Measurements from ENCODE around the gene IYD. TPM values are rescaled to one million over a fixed set of nuclear protein-coding genes. Genes with fewer than 3 reads are reported as not detected.
"Not testable (repeated sequence)": the region's sequence is repeated elsewhere in the genome, so short reads cannot be mapped to it uniquely, and the experiment has no call there.

IYD gene
- total RNA-seq, 2 donors from 2014 or later = 22.6 to 27.0 TPM

DNA sequence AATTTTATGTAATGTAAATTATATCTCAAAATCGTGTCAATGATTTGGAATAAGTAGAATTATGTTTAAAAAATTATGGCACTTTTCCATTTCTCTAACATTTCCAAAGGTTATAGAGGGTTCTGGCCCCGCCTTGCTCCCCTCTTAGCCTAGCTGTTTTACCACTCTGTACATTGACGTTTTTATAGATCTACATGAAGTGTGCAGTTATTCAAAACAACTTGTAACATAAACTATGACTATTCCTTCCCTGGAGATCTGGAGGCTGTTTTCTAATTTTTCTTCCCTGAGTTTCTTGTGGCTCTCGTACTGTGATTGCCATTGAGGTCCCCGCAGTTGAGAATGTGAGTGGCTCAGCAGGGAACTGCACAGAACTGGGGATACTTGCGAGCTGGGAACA lies 48.4 kb downstream of the IYD start:
- ATAC-seq (no peak), DNase-seq (no peak)
- intact Hi-C loops (cut with DNase I, micrococcal nuclease) = loop anchor here (5.0 to 10.0 kb wide), 2 partner anchors 180 to 398 kb away; partner anchors contain the start of gene PLEKHG1 (in 1 of the 2)

GRCh38 chr6:150417899-150418826 lies 49.4 kb downstream of the IYD start:
- intact Hi-C loops (cut with DNase I, micrococcal nuclease) = loop anchor here (2.0 to 10.0 kb wide), 3 partner anchors 179 to 397 kb away; partner anchors contain the start of gene PLEKHG1 (in 1 of the 2)
- ATAC-seq = peak; percentile 87
- no peak for DNase-seq

GRCh38 chr6:150418827-150419594 lies 50.2 kb downstream of the IYD start:
- ATAC-seq (peak; percentile 86), DNase-seq (peak; percentile 51 to 87)
- intact Hi-C loops (cut with DNase I, micrococcal nuclease) = loop anchor here (2.0 to 10.0 kb wide), 3 partner anchors 178 to 396 kb away; partner anchors contain the start of gene PLEKHG1 (in 1 of the 2)

- intact Hi-C loops (cut with DNase I, micrococcal nuclease) = no loop called here
- ATAC-seq = no peak
- no peak for DNase-seq
Observed at GRCh38 chr6:150420428-150420827, 51.6 kb downstream of the IYD start.

DNA sequence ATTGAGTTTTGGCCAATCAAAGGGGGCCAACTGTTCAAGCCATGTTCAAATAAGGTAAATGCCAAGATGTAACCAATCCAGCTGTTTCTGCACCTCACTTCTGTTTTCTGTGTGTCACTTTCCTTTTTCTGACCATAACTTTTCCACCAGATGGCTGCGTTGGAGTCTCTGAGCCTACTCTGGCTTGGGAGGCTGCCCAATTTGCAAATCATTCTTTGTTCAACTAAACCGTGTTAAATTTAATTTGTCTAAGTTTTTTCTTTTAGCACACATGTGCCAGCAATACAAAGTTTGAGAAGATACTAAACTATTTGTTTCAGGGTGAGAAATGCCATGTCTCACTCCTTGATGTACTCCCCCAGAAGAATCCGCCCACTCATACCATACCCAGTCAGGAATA lies 52.1 kb downstream of the IYD start:
- intact Hi-C loops (cut with DNase I, micrococcal nuclease) = no loop called here
- DNase-seq (no peak), ATAC-seq (no peak)

DNA sequence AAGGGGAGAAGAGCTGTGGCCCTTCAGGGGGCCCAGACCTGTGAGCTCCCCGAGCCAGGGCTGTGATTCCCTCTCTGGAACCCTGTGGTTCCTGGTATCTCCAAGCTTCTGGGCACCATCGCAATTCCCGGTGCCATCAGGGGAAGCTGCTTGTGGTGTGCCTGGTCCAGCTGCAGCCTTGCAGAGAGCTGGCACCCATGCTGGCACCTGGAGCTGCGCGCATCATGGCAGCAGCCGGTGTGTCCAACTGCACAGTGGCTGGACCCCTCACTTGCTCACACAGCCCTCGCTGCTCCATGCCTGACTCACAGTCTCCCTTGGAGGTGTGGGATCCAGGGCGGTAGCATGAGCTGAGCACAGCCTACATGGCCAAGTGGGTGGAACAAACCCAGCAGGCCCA lies 56.7 kb downstream of the IYD start:
- intact Hi-C loops (cut with DNase I, micrococcal nuclease) = no loop called here
- DNase-seq (no peak), ATAC-seq (no peak)

DNA sequence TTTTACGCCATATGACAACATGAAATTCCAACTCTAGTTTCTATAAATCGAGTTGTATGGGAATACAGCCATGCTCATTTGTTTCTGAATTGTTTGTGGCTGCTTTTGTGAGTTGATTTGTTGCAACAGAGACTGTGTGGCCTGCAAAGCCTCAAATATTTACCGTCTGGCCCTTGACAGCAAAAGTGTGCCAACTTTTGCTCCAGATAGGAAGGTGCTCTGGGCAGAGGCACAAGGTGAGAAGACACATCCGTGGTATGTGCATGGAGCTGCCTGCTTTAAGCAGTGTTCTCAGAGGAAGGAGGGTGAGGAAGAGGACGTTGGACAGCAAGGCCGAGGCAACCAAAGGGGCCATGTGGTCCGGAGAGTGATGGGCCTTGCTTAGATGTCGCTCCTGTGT lies 57.4 kb downstream of the IYD start:
- intact Hi-C loops (cut with DNase I, micrococcal nuclease) = no loop called here
- DNase-seq (no peak), ATAC-seq (no peak)

- intact Hi-C loops (cut with DNase I, micrococcal nuclease) = no loop called here
- ATAC-seq (no peak), DNase-seq (no peak)
Observed at GRCh38 chr6:150427037-150427602, 58.3 kb downstream of the IYD start.

- ATAC-seq = no peak
- DNase-seq = no peak
- intact Hi-C loops (cut with DNase I, micrococcal nuclease) = no loop called here
Observed at GRCh38 chr6:150427843-150428242, 59.0 kb downstream of the IYD start.

GRCh38 chr6:150430815-150431214 lies 62.0 kb downstream of the IYD start:
- intact Hi-C loops (cut with DNase I, micrococcal nuclease) = loop anchor here in 1 of 2 donors (5.0 kb wide), 1 partner anchor 366 kb away; no protein-coding TSS in a partner anchor
- DNase-seq (no peak), ATAC-seq (no peak)

GRCh38 chr6:150435360-150435759 lies 66.5 kb downstream of the IYD start:
- intact Hi-C loops (cut with DNase I, micrococcal nuclease) = no loop called here
- DNase-seq = no peak
- no peak for ATAC-seq

DNA sequence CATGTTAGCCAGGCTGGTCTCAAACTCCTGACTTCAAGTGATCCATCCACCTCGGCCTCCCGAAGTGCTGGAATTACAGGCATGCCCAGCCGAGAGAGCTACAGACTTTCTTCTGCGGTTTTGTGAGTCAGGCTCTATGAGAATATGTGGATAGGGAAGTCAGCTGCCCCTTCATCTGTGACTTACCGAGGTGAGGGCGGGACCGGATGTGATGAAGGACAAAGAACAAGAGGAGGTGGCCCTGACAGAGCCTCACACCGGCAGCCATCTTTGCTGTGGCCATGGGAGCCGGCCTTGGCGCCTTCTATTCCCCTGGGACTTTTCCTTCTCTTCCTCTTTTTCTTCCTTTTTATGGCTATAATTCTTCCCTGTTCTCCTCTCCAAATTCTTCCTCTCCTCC lies 67.0 kb downstream of the IYD start:
- intact Hi-C loops (cut with DNase I, micrococcal nuclease) = no loop called here
- DNase-seq (no peak), ATAC-seq (no peak)

DNA sequence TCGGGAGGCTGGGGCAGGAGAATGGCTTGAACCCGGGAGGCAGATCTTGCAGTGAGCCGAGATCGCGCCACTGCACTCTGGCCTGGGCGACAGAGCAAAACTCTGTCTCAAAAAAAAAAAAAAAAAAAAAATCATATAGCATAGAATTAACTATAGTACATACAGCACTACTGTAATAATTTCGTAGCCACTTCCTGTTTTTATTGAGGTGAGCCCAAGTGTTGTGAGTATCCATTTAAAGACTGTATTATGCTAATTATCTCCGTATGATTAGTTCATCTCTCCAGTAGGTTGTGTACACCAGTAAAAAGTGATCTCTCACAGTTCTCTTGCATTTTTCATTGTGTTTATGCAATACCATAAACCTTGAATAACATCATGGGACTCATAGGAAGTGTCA lies 70.6 kb downstream of the IYD start:
- intact Hi-C loops (cut with DNase I, micrococcal nuclease) = no loop called here
- ATAC-seq (no peak), DNase-seq (no peak)

DNA sequence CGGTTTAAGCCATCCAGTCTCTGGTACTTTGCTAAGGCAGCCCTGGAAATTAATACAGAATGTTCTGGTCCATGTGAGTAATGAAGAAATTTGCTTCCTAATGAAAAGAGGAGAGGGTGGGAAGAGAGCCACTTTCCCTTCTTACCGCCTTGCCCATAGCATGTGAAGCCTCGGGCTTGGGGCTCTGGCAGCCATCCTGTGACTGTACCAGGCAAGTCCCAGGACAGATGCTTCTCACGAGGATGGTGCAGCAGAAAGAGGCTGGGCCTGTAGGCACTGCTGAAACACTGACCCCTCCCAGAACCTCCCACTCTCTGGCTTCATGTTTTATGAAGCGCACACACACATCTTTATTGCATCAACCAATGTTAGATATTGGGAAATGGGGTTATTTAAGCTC lies 74.8 kb downstream of the IYD start:
- no peak for ATAC-seq
- intact Hi-C loops (cut with DNase I, micrococcal nuclease) = no loop called here
- DNase-seq = no peak

DNA sequence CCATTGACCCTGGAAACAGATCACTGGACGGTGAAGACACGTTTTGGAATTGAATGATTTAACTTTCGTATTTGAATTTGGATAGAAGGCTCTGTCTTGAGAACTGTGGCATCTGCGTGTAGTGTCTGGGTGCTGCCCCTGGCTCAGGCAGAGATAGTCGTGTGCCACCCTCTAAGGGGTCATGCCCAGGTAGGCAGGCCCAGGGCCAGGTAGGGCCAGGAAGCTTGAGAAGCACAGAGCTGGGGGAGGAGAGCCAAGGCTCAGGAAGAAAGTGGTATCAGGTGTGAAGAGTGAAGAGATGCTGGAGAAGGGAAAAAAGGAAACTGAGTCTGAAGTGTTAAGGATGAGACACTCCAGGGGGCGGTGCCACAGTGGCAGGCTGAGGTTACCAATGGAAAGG lies 75.5 kb downstream of the IYD start:
- no peak for DNase-seq
- no peak for ATAC-seq
- intact Hi-C loops (cut with DNase I, micrococcal nuclease) = no loop called here

DNA sequence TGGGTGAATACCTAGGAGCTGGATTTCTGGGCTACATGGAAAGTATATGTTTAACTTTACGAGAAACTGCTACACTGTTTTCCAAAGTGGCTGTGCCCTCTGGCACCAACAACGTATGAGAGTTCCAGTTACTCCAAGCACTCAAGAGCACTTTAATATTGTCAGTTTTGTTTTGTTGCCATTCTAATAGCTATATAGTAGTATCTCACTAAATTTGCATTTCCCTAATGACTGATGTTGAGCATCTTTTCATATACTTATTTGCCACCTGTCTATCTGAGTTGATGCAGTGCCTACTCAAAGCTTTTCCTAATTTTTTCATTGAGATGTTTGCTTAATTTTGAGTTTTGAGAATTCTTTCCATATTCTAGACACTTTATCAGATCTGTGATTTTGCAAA lies 76.7 kb downstream of the IYD start:
- intact Hi-C loops (cut with DNase I, micrococcal nuclease) = no loop called here
- no peak for DNase-seq
- ATAC-seq = no peak

GRCh38 chr6:150448221-150448620 lies 79.4 kb downstream of the IYD start:
- intact Hi-C loops (cut with DNase I, micrococcal nuclease) = no loop called here
- DNase-seq = no peak
- no peak for ATAC-seq

- ATAC-seq; intact Hi-C loops (cut with DNase I, micrococcal nuclease); DNase-seq: not testable (repeated sequence)
Observed at GRCh38 chr6:150449055-150449454, 80.2 kb downstream of the IYD start.

DNA sequence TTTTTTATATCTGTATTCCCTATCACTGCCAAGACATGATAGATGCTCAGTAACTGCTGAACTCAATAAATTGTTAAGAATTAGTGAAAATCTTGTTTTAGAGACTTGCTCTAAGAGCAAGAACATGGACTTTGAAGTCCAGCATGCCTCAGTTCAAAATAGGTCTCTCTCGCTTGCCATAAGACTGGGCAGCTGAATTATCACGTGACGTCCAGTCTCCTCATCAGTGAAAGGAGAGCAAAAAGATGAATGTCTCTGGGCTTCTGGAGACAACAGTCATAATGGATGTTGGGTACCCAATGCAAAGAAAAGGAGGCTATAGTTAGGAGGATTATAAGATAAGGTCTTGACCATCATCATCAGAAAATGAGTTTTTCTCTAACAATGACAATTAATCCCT lies 82.1 kb downstream of the IYD start:
- ATAC-seq (no peak), DNase-seq (no peak)
- intact Hi-C loops (cut with DNase I, micrococcal nuclease) = no loop called here
